DMS153 treated with DMSO at 0.1 percent for 48 hours (cell line): ENCODE results near the gene TFDP1.

Experiments
- DNase-seq: peaks from one replicate; lab custom pipeline; 2025; ENCODE audit not compliant: unreplicated experiment; lab: John Stamatoyannopoulos, UW

The TFDP1 gene

DNA sequence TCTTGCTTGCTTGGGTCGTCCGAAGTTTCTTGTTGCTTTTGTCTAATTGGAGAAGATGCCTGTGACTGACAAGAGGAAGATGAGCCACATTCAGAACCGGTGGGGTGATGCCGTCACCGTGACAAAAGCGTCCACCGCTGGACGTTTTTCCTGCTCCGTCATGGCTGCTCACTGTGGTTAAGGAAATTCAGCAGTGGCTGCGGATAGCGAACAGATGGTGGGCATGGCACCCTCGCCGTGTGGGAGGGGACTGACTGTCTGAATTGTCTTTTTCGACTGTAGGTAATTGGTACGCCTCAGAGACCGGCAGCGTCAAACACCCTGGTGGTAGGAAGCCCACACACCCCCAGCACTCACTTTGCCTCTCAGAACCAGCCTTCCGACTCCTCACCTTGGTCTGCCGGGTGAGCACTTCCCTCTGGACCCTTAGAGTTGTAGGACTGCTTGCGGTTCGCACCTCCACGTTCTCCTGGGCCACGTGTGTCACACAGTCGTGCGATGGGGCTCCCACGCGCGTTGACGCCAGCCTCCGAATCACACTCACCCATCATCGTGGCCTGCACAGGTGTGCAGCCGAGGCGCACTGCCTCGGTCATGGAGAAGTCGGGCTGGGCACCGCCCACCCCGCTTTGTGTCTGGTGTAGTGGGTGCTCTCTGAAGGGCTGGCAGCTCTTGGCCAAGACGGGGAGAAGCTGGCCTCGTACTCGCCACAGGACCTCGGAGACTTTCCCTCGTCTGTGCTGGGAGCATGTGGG lies 47.0 kb downstream of the TFDP1 start:
- no peak for DNase-seq

DNA sequence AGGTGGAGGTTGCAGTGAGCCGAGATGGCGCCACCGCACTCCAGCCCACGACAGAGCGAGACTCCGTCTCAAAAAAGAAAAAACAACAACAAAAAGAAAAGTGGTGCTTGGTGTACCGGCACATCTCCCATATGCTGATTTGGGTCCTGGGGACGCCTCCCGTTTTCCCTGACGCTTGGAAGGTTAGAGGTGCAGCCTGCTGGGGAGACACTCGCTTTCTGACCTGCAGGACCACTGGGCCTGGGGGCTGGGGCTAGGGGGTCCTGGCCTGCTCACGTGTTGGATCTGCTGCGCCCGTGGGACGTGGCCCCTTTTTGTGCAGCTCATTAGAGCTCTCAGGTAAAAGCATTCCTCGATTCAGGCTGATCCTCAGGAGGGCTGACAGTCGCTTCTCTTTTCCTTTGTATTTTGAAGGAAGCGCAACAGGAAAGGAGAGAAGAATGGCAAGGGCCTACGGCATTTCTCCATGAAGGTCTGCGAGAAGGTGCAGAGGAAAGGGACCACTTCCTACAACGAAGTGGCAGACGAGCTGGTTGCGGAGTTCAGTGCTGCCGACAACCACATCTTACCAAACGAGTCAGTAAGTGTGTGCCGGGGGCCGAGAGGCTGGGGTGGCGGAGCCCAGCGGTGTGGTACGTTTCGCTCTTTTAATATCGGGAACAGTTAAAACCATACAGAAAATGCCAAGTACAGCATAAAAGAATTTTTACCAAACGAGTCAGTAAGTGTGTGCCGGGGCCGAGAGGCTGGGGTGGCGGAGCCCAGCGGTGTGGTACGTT lies 48.3 kb downstream of the TFDP1 start:
- no peak for DNase-seq

DNA sequence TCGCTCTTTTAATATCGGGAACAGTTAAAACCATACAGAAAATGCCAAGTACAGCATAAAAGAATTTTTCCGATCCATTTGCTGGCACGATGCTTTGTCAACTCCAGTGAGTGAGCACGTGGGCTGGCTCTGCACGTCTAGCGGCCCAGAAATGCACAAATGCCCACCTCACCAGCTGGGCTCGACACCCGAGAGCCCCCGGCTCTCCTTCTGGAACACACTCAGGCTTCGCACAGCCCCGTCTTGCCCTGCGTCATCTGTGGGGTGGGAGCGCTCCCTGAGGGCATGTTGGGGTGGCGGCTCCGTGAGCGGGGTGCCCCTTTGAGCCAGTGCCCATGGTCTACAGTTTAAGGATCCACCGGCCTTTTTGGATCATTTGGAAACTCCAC lies 48.9 kb downstream of the TFDP1 start:
- DNase-seq: no peak

DNA sequence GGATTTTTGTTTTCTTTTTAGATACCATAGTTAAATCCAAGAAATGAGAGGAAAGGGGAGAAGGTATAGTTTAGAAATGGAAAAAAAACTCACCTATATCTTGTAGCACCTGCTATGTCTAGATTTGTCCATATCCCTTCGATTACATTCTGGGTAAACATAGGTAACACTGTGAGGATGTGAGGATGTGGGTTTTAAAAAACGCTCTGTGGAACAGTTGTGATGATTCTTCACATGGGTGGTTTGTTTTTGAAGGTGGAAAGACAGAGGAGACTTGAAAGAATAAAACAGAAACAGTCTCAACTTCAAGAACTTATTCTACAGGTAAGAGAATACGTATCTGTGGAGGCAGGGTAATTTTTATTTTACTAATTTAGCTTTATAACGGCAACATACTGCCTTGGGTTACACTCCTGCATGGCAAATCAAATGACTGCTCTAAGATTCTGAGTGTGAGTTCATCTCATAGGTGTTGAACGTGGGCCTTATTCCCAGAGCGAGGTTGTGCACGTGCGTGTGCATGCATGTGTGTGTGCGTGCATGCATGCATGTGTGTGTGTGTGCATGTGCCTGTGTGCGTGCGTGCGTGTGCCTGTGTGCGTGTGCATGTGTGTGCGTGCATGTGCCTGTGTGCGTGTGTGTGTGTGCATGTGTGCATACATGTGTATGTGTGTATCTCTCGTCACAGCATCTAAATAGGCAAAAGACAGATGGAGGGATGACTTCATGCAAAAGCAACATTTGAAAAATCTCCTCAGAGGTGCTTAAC lies 49.9 kb downstream of the TFDP1 start:
- DNase-seq: no peak

DNA sequence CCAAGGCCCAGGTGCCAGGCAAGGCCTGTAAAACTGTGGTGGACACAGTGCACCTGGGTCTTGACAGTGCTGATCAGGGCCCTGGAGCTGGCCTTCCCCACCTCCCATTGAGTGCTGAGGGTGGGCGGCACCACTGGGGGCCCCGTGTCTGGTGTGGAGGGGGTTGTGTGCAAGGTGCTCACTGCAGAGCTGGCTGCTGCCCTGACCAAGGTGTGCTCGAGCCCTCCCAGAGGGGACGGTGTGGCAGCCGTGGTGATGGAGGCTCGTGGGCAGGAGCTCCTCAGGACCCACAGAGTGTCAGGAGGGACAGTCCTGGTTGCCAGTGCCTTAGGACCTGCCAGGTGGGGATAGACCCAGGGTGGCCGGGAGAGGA lies 50.5 kb downstream of the TFDP1 start:
- no peak for DNase-seq

DNA sequence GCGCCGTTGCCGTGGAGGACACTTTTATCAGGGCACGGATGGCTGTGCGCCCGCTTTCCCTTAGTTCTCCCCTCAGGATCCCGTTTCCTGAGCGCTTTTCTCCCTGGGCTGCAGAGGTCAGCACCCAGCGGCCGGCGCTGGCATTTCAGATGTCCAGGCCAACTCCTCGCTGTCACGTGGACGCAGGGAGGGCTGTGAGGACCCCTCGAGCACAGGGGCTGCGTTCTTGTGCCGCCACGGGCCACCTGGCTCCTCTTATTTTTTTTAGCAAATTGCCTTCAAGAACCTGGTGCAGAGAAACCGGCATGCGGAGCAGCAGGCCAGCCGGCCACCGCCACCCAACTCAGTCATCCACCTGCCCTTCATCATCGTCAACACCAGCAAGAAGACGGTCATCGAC lies 51.2 kb downstream of the TFDP1 start:
- no peak for DNase-seq

DNA sequence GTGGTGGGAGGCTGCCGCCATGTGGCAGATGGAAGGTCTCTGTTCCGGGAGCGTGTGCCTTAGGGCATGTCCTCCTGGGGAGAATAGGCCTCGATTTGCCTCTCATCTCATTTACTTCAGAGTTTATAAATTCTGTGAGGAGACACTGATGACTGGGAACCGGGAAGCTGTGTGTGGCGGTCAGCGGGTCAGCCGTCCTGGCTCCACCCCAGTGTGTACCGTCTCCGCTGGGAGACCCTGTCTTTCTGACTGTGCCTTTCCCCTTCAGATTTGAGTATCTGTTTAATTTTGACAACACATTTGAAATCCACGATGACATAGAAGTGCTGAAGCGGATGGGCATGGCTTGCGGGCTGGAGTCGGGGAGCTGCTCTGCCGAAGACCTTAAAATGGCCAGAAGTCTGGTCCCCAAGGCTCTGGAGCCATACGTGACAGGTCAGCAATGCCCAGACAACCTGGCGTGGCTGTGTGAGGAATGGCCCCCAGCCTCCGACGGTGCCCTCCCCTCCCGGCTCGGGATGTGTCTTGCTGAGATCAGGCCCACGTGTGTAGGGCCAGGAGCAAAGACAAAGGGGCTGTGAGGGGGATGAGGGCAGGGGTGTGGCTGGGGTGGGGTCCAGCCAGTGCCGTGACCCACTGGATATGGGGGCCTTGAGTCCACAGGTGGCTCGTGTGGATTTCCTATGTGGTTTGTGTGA lies 51.9 kb downstream of the TFDP1 start:
- DNase-seq: no peak

DNA sequence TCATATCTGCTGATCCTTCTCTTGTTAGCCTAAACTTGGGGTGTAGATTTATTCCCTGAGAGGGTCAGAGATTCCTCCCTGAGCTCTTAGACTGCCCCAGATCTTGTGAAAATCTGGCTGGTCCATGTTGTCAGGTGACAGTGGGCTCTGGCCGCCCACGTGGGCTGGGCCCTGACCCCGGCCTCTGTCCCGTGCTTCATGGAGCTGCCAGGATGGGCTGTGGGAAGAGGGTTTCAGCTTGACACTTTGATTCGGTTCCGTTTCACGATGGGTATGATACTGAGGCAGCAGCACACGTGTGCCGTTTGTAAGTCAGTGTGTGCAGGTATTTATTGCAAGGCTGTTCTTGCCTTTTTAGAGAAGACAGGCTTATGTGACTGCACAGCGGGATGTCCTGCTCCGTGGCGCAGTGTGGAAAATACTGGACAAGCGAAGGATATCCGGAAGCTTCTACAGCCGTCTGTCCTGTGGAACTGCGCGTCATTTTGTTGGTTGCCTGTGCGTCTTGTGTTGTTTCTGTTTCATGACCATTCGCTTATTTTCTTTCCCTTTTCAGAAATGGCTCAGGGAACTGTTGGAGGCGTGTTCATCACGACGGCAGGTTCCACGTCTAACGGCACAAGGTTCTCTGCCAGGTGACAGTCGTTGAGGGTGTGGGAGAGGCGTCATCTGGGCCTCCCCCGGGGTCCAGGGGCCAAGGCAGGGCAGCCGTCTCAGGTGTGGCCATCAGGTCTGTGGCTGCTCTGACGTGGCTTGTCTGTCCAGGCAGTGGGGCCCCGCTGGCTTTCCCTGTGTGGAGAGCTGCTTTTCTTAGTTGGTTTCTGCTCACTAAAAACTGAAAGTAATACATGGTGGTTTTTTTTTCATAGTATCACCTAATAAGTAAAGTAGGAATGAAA lies 53.0 kb downstream of the TFDP1 start:
- DNase-seq: no peak

DNA sequence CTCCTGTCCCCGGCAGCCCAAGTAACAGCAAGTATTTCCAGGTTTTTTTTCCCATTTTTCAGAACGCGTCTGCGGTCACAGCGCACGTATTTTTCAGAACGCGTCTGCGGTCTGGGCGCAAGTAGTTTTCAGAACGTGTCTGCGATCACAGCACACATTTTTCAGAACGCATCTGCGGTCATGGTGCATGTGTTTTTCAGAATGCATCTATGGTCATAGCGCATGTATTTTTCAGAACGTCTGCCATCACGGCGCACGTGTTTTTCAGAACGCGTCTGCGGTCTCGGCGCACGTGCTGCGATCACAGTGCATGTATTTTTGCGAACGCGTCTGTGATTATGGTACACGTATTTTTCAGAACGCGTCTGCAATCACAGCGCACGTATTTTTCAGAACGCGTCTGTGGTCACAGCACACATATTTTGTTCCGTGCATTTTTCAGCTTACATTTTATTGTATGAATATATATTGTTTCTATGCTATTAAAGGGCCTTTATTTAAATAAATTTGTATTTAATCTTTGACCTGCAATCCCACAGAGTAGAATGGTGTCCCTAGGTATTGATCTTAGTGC lies 53.7 kb downstream of the TFDP1 start:
- DNase-seq: no peak

DNA sequence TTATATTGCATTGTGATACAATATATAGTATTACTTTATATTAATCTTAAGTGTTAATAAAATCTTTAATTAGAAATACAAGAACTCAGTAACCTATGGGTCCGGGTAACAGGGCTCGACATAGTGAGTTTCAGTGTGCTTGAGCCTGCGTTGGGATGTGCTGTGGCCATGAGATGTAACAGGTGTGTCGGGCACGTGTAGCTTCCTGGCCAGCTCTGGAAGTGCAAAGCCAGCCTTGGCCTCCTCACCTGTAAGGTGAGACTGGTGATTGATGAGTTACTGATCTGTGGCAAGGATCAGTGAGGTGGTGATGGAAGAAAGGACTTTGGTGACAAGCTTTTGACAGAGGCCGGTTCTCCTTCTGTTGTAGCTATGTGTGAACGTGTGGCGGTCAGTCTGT lies 54.3 kb downstream of the TFDP1 start:
- no peak for DNase-seq

DNA sequence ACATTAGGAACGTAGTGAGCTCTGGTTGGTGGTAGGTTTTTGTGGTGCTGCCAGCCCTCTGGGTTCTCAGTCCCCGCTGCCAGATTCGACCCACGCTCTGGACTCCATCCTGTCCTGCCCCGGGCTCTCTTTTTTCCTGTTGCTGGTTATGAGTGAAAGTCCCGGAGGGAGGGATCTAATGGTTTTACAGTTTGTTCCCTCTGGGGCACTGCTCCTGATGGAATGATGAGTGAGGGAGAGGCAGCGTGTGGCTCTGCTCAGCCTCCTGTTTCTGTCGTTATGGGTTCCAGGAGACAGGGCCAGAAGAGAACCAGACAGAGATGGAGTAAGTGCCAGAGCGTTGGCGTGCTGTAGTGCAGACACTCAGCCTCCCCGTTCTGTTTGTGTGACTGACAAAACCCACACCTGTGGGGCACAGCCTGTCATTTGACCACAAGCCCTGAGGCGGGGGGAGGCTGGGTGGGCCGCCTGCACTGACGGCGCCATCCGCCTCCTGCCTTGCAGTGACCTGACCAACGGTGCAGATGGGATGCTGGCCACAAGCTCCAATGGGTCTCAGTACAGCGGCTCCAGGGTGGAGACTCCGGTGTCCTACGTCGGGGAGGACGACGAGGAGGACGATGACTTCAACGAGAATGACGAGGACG lies 55.2 kb downstream of the TFDP1 start:
- DNase-seq: no peak

DNA sequence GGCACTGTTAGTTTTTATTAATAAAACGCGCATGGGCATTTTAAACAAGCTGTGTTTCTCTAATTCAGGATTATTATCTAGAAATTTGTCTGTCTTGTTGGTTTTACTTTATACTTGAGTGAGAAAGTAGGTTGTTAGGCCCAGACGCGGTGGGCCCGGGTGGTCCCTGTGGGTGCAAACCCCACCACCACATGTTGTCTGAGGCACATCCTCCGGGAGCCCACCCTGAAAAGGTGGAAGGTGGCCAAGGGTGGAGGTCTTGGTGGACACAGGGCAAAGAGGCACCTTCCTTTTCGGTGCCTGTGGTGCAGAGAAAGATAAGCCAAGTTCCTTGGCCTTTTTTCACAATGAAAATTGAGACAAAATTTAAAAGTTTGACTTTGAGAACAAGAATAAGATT lies 56.9 kb downstream of the TFDP1 start:
- DNase-seq: no peak

DNA sequence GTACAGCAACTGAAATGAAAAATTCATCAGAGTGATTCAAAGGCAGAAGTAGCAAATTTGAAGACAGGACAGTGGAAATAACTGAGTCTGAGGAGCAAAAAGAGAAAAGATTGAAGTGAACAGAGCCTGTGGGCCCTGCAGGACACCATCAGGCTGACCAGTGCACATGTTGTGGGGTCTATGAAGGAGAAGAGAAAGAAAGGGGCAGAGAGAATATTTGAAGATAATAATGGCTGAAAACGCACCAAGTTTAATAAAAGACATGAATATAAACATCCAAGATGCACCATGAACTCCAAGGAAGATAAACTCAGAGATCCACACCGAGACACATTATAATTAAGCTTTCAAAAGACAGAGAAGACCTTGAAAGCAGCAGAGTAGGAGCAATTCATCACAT lies 58.0 kb downstream of the TFDP1 start:
- DNase-seq: no peak

DNA sequence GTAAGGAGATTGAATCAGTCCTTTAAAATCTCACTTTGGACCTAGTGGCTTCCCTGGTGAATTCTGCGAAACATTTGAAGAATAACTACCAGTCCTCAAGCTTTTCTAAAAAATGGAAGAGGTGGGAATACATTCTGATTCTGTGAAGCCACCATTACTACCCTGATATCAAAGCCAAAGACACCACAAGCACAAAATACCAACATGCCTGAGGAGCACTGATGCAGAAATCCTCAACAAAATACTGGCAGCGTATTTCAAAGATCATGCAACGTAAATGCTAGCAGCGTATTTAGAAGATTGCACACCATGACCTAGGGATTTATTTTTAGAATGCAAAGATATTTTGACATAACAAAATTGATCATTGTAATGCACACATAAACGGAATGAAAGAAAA lies 59.0 kb downstream of the TFDP1 start:
- no peak for DNase-seq

DNA sequence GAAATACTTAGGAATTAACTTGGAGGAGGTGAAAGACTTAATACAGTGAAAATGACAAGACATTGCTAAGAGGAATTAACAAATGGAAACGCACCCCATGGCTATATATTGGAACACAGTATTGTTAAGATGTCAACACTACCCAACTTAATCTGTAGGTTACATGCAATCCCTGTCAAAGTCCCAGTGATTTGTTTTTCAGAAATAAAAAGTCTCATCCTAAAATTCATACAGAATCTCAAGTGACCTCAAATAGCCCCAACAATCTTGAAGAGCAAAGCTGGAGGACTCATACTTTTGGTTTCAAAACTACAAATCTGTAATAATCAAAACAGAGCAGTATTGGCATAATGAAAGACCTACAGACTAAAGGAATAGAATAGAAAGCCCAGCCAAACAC lies 60.2 kb downstream of the TFDP1 start:
- DNase-seq: no peak

DNA sequence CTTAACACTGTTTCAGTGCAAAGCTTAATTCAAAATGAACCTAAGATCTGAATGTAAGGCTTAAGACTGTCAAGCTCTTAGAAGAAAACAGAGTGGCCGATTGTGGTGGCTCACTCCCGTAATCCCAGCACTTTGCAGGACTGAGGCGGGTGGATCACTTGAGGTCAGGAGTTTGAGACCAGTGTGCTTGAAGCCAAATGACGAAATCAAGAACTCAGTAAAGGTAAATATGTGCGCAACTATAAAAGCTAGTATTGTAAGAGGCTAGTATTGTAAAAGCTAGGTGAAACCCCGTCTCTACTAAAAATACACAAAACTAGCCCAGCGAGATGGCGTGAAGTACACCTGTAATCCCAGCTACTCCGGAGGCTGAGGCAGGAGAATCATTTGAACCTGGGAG lies 60.8 kb downstream of the TFDP1 start:
- DNase-seq: no peak

DNA sequence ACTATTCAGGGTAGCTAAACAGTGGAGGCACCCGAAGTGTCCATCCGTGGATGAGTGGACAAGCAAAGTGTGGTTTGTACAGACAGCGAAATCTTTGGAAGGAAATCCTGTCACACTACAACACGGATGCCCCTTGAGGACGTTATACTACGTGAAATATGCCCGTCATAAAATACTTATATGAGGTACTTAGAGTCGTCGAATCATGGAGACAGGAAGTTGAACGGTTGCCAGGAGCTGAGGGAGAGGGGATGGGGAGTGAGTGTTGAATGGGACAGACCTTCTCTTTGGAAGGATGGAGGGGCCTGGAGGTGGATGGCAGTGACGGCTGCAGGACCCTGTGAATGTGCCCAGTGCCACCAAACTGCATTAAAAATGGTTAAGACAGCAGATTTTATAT lies 61.8 kb downstream of the TFDP1 start:
- peak; percentile 16 for DNase-seq

DNA sequence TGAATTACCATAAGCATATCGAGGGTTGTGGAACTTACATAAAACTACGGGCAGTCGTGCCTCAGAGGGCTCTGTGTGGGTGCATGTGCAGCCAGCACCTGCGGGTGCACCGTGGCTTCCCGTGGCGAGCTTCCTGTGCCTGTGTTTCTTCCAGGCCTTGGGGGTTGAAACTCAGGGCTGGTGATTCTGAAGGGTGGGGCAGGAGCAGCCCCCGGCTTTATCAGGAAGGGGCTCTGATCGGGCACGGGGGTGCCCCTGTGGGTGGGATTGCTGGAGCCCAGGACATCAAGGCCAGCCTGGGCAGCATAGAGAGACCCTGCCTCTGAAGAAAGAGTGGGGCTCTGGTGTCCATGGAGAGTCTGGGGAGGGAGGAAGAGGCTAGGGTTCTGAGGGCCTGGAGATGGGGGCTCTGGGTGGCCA lies 62.4 kb downstream of the TFDP1 start:
- DNase-seq: no peak

DNA sequence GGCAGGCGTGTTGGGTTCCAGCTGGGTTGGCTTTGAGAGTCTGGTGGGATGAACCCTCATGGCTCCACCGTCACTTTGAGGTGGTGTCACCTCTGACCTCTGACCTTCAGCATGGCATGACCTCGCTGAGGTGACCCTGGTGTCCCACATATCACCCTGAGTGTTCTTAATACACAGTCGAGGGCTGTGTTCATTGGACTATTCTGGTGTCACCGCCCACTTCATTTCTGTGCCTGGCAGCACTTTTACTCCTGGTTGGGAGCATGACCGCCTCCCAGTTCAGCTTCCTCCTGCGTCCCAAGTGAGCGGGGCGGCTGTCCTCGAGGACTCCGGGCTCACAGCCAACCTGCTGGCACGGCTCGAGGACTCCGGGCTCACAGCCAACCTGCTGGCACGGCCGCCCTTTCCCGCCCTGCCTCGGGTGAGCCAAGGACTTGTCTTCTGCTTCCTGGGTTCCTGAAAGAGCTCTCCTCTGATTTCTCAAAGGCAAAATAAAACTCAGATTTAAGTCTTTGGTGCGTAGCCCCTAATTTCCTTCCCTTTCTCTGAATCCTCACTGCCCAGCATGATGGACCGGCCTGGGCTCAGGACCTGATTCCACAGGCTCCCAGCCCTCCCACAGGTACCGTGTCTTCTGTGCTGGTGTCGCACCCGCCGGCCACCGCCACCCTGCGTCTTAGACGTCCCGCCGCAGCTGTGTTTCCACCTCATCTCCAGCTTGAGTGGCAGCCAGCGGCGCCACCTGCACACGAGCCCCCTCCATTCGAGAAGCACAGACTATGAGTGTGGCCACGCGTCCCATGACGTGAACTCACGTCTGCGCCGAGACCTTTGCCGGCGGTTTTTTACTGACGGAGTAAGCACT lies 63.0 kb downstream of the TFDP1 start:
- peak; percentile 91 for DNase-seq
